ENCODE measurements around the gene PPP1R13B.

DNA sequence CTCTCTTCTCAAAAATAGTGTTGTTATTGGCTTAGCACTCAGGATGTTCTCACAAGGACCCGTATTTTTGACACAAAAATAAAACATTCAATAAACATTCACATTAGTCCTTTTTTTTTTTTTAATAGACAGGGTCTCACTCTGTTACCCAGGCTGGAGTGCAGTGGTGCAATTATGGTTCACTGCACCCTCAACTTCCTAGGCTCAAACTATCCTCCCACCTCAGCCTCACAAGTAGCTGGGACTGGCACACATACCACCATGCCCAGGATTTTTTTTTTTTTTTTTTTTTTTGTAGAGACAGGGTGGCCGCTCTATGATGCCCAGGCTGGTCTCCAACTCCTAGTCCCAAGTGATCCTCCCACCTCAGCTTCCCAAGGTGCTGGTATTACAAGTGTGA is 27.0 kb downstream of the PPP1R13B start:
- TF ChIP-seq, protein P1, sequence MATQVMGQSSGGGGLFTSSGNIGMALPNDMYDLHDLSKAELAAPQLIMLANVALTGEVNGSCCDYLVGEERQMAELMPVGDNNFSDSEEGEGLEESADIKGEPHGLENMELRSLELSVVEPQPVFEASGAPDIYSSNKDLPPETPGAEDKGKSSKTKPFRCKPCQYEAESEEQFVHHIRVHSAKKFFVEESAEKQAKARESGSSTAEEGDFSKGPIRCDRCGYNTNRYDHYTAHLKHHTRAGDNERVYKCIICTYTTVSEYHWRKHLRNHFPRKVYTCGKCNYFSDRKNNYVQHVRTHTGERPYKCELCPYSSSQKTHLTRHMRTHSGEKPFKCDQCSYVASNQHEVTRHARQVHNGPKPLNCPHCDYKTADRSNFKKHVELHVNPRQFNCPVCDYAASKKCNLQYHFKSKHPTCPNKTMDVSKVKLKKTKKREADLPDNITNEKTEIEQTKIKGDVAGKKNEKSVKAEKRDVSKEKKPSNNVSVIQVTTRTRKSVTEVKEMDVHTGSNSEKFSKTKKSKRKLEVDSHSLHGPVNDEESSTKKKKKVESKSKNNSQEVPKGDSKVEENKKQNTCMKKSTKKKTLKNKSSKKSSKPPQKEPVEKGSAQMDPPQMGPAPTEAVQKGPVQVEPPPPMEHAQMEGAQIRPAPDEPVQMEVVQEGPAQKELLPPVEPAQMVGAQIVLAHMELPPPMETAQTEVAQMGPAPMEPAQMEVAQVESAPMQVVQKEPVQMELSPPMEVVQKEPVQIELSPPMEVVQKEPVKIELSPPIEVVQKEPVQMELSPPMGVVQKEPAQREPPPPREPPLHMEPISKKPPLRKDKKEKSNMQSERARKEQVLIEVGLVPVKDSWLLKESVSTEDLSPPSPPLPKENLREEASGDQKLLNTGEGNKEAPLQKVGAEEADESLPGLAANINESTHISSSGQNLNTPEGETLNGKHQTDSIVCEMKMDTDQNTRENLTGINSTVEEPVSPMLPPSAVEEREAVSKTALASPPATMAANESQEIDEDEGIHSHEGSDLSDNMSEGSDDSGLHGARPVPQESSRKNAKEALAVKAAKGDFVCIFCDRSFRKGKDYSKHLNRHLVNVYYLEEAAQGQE (IDR thresholded peaks at IDR 0.05; ENCODE audit: low read depth, low read length) = no peak
- no peak for TF ChIP-seq EZH2phosphoT487 (IDR thresholded peaks at IDR 0.05; ENCODE audit: borderline replicate concordance, low read depth)
